ENCODE measurements around the gene TIGD7.

DNA sequence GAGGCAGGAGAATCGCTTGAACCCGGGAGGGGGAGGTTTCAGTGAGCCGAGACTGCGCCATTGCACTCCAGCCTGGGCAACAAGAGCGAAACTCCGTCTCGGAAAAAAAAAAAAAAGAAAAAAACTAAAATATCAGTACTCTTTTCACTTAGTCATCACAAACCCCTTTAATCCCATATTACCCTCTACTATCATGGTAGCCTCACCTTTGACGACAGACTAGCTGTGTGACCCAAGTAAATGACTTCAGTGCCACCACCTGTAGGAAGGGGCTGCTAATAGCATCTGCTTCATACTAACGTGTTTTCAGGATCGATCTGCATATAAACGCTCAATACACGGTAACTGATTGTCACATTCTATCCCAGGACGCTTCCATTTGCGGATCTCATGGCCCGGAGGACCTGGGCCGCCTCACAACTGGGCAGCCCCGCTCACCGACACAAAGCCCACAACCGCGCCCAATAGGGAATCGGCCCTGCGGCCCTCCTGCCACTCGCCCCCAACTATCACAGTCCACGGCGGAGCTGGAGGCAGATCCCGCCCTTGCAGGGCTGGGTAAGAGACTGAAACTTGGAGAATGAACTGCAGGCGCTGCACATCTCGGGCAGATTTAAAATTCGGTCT, 23.0 kb downstream of the TIGD7 start:
- TF ChIP-seq, protein P1, sequence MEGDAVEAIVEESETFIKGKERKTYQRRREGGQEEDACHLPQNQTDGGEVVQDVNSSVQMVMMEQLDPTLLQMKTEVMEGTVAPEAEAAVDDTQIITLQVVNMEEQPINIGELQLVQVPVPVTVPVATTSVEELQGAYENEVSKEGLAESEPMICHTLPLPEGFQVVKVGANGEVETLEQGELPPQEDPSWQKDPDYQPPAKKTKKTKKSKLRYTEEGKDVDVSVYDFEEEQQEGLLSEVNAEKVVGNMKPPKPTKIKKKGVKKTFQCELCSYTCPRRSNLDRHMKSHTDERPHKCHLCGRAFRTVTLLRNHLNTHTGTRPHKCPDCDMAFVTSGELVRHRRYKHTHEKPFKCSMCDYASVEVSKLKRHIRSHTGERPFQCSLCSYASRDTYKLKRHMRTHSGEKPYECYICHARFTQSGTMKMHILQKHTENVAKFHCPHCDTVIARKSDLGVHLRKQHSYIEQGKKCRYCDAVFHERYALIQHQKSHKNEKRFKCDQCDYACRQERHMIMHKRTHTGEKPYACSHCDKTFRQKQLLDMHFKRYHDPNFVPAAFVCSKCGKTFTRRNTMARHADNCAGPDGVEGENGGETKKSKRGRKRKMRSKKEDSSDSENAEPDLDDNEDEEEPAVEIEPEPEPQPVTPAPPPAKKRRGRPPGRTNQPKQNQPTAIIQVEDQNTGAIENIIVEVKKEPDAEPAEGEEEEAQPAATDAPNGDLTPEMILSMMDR (IDR thresholded peaks at IDR 0.05): no peak
- no peak for TF ChIP-seq POLR2A (IDR thresholded peaks at IDR 0.05)
